ENCODE results near the gene SH3PXD2A. TPM values are rescaled to one million over a fixed set of nuclear protein-coding genes. Genes with fewer than 3 reads are reported as not detected.

Gene SH3PXD2A
- total and polyA plus RNA-seq, 2 experiments from 2014 or later: 1.8 to 5.0 TPM

GRCh38 chr10:103619424-103620351, 235.7 kb downstream of the SH3PXD2A start:
- no peaks in the 10 kb centered on the region for H3F3A ChIP-seq (replicated peaks; ENCODE audit: low read depth)
- Mint-ChIP-seq H3K9me3 (no peaks in the 10 kb centered on the region; the same call in 2 of the 3 replicates), H3K36me3 (ENCODE audit: low read depth) (peaks cover 4% of the 10 kb centered on the region; the same call in 2 of the 3 replicates), H3K27ac (peak overlapping the region; percentile 62; the same call in 1 of the 2 replicates), H3K27me3 (ENCODE audit: insufficient read depth, low read depth, poor library complexity) (peaks cover 8% of the 10 kb centered on the region), H3K4me3 (no peak overlapping the region), H3K4me1 (peaks cover 9% of the 10 kb centered on the region)
- H3K4me2 ChIP-seq: no peak overlapping the region
- H4K20me1 ChIP-seq (replicated peaks; ENCODE audit: insufficient read depth): no peaks in the 10 kb centered on the region
- no peaks in the 10 kb centered on the region for H3K4me1 ChIP-seq (ENCODE audit: insufficient read depth)
- no peaks in the 10 kb centered on the region for H3K79me2 ChIP-seq (replicated peaks; ENCODE audit: insufficient read depth)
- H3K36me3 ChIP-seq (ENCODE audit: insufficient read depth): no peaks in the 10 kb centered on the region
- DNase-seq (ENCODE audit: low spot score): no peak
- no peak for ATAC-seq
- H3K9me2 ChIP-seq (ENCODE audit: insufficient read depth): no peaks in the 10 kb centered on the region
- no peak overlapping the region for H3K27ac ChIP-seq (ENCODE audit: low read depth)
- no peak overlapping the region for H3K4me3 ChIP-seq
- TF ChIP-seq CTCF (conservative IDR thresholded peaks at IDR 0.05; ENCODE audit: low read depth in 2 of 2): peak in 1 of 2 experiments; percentile 39; a peak in 2 of 4 replicates
- no peak for TF ChIP-seq CREB1 (CRISPR knock-in tag; IDR thresholded peaks at IDR 0.05; ENCODE audit: low read depth)
- TF ChIP-seq ZNF331 (CRISPR knock-in tag; IDR thresholded peaks at IDR 0.05; ENCODE audit: low read depth): no peak
- no peak for TF ChIP-seq EZH2 (IDR thresholded peaks at IDR 0.05; ENCODE audit: low read depth, unreplicated experiment)
- H2AFZ ChIP-seq: no peak overlapping the region
- H3K27me3 ChIP-seq (ENCODE audit: insufficient read depth): no peaks in the 10 kb centered on the region

GRCh38 chr10:103618575-103619423, 236.6 kb downstream of the SH3PXD2A start:
- peaks cover 8% of the 10 kb centered on the region for H3K27me3 Mint-ChIP-seq (ENCODE audit: insufficient read depth, low read depth, poor library complexity)
- ATAC-seq (no peak), DNase-seq (ENCODE audit: low spot score) (no peak)
- no peaks in the 10 kb centered on the region for H4K20me1 ChIP-seq (replicated peaks; ENCODE audit: insufficient read depth)
- no peaks in the 10 kb centered on the region for H3K9me2 ChIP-seq (ENCODE audit: insufficient read depth)
- H3F3A ChIP-seq (replicated peaks; ENCODE audit: low read depth): no peaks in the 10 kb centered on the region
- H3K36me3 Mint-ChIP-seq (ENCODE audit: low read depth): peaks cover 4% of the 10 kb centered on the region; the same call in 2 of the 3 replicates
- H3K4me1 Mint-ChIP-seq: peaks cover 13% of the 10 kb centered on the region
- no peaks in the 10 kb centered on the region for H3K36me3 ChIP-seq (ENCODE audit: insufficient read depth)
- H3K4me3 ChIP-seq: no peak overlapping the region
- H3K4me2 ChIP-seq: no peak overlapping the region
- no peak overlapping the region for H3K27ac ChIP-seq (ENCODE audit: low read depth)
- no peaks in the 10 kb centered on the region for H3K27me3 ChIP-seq (ENCODE audit: insufficient read depth)
- no peak overlapping the region for H2AFZ ChIP-seq
- no peaks in the 10 kb centered on the region for H3K4me1 ChIP-seq (ENCODE audit: insufficient read depth)
- no peak overlapping the region for H3K27ac Mint-ChIP-seq
- H3K4me3 Mint-ChIP-seq: no peak overlapping the region
- no peaks in the 10 kb centered on the region for H3K79me2 ChIP-seq (replicated peaks; ENCODE audit: insufficient read depth)
- H3K9me3 Mint-ChIP-seq: no peaks in the 10 kb centered on the region; the same call in 2 of the 3 replicates
- TF ChIP-seq EZH2 (IDR thresholded peaks at IDR 0.05; ENCODE audit: low read depth, unreplicated experiment) (no peak), STAT1 (IDR thresholded peaks at IDR 0.05; ENCODE audit: unreplicated experiment) (no peak), ZNF462 (CRISPR knock-in tag; IDR thresholded peaks at IDR 0.05) (no peak), CTCF (conservative IDR thresholded peaks at IDR 0.05; ENCODE audit: low read depth in 2 of 2) (no peak), JUNB (IDR thresholded peaks at IDR 0.05; ENCODE audit: unreplicated experiment) (no peak)
